ENCODE data around the gene XPC.

XPC gene

DNA sequence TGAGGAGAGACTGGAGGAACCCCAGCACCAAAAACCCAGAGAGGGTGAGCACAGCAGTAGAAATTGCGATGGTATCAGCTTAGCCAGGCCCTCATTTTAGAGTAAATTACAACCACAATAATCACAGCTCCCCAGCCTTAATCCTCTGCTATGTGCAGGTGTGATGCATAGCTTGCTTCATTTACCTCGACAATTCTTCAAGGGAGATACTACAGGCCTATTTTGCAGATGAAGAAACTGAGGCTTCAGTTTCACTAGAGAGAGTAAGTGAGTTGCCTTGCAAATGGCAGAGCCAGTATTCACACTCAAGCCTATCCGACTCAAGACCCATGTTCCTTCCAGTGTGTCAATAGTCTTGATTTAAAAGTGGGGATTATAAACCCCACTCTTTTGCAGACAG is 33.6 kb upstream of the XPC start:
- no peak overlapping the region for H3K27ac ChIP-seq
- no peak for TF ChIP-seq ZFX (IDR thresholded peaks at IDR 0.05)
- TF ChIP-seq, protein P1, sequence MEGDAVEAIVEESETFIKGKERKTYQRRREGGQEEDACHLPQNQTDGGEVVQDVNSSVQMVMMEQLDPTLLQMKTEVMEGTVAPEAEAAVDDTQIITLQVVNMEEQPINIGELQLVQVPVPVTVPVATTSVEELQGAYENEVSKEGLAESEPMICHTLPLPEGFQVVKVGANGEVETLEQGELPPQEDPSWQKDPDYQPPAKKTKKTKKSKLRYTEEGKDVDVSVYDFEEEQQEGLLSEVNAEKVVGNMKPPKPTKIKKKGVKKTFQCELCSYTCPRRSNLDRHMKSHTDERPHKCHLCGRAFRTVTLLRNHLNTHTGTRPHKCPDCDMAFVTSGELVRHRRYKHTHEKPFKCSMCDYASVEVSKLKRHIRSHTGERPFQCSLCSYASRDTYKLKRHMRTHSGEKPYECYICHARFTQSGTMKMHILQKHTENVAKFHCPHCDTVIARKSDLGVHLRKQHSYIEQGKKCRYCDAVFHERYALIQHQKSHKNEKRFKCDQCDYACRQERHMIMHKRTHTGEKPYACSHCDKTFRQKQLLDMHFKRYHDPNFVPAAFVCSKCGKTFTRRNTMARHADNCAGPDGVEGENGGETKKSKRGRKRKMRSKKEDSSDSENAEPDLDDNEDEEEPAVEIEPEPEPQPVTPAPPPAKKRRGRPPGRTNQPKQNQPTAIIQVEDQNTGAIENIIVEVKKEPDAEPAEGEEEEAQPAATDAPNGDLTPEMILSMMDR (conservative IDR thresholded peaks at IDR 0.05): no peak

DNA sequence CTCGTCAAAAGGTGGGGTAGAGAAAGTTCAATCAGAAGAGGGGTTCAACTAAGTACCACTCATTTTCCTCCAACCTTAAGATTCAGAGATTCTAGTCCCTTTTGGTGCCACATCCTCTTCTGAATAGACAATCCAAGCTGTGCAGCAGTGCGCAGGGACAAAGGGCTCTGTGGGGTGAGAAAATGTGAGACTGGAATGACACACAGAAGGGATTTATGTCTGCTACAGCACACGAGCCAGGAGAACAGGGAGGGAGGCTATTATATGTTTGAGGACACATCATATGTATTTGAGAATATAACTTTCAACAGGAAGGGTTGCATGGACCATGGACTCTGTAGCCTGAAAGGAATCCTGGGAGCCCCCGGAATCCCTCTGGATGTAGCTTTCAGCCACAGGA is 33.2 kb upstream of the XPC start:
- no peak overlapping the region for H3K27ac ChIP-seq
- TF ChIP-seq ZFX (IDR thresholded peaks at IDR 0.05): no peak
- TF ChIP-seq, protein P1 (conservative IDR thresholded peaks at IDR 0.05): no peak

- TF ChIP-seq, protein P1 (conservative IDR thresholded peaks at IDR 0.05): no peak
- no peak for TF ChIP-seq ZFX (IDR thresholded peaks at IDR 0.05)
- H3K27ac ChIP-seq: no peak overlapping the region
These were observed 32.6 kb upstream of the XPC start for GRCh38 chr3:14210843-14211594.

DNA sequence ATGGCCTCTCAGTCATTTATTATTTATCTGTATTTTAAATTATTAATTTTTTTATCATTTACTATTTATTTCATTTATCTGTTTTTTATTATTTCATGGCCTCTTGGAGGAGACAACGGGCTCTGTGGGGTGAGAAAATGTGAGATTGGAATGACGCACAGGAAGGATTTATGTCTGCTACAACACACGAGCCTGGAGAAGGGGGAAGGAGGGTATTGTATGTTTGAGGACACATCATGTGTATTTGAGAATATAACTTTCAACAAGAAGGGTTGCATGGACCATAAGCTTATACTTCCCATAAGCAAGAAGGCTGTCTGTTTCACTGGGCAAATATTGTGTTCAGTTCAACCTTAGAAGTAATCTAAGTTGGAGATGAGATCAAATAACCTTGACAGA is 31.9 kb upstream of the XPC start:
- TF ChIP-seq, protein P1 (conservative IDR thresholded peaks at IDR 0.05): no peak
- no peak for TF ChIP-seq ZFX (IDR thresholded peaks at IDR 0.05)
- H3K27ac ChIP-seq: no peak overlapping the region

DNA sequence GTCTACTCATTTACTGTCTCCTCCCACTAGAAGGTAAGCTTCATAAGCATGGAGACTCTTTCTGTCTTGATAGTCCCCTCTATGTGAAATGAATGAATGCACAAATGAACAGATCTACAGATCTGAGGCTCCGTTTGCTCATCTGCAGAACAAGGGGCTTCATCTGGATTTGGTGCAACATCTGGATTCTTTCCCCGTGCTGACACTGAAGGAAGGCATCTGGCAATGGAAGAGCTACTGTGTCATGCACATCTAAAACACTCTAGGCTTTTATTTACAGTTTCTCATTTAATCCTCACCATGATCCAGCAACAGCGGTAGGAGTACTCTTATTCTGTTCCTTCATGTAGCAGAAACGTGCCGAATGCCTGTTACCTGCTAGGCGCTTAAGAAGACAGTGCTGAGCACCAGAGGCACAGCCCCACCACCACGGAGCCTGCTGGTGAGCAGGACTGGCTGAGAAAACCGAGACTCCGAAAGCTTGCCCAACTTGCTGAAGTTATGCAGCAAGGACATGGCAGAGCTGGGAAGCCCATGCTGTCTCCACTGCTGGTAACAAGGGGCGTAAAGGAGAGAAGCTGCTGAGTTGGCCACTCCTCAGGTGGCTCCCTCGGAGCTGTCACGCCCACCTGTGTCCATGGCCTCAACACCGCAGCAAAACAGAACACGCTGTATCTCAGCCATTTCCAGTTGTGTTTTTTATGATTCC is 31.3 kb upstream of the XPC start:
- no peak for TF ChIP-seq ZFX (IDR thresholded peaks at IDR 0.05)
- TF ChIP-seq, protein P1 (conservative IDR thresholded peaks at IDR 0.05): no peak
- no peak overlapping the region for H3K27ac ChIP-seq

GRCh38 chr3:14208977-14209394 is 30.6 kb upstream of the XPC start:
- H3K27ac ChIP-seq: no peak overlapping the region
- TF ChIP-seq, protein P1 (conservative IDR thresholded peaks at IDR 0.05): no peak
- no peak for TF ChIP-seq ZFX (IDR thresholded peaks at IDR 0.05)

DNA sequence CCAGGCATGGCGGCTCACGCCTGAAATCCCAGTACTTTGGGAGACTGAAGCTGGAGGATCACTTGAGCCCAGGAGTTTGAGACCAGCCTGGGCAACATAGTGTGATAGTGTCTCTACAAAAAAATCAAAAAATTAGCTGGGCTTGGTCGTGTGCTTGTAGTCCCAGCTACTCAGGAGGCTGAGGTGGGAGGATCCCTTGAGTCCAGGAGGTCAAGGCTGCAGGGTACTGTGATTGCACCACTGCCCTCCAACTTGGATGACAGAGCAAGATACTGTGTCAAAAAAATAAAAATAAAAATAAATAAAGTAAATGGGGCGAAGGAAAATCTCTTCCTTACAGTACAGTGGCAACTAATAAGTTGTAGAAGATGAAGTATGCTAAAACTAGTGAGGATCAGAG is 29.8 kb upstream of the XPC start:
- no peak overlapping the region for H3K27ac ChIP-seq
- no peak for TF ChIP-seq ZFX (IDR thresholded peaks at IDR 0.05)
- TF ChIP-seq, protein P1 (conservative IDR thresholded peaks at IDR 0.05): no peak

Measured in C4-2B (cell line).